Astrocyte of the cerebellum (primary cell): Measurements from ENCODE around the gene BRSK2.
"Not testable (repeated sequence)": the region's sequence is repeated elsewhere in the genome, so short reads cannot be mapped to it uniquely, and the experiment has no call there.

ENCODE experiments used
- DNase-seq: peaks from one replicate; pipeline ENCODE4 v3.0.0-alpha.2; 2011; ENCODE audit warnings: low read depth
- H3K4me3 ChIP-seq: 2 replicates; pipeline ENCODE4 v1.5.1; 2011; ENCODE audit warnings: mild to moderate bottlenecking, low read depth, low read length, moderate library complexity
- CTCF ChIP-seq: IDR thresholded peaks from 2 replicates; pipeline ENCODE4 v1.5.1; 2012; ENCODE audit warnings: low read length, low read depth, moderate library complexity, mild to moderate bottlenecking; ENCODE audit errors: missing control alignments
- in situ Hi-C: cut with HindIII; loops from 2 replicates; pipeline ENCODE4 v1.10.0; 2017; ENCODE audit warnings: low sequenced_read_pairs

BRSK2 gene

GRCh38 chr11:1409108-1409851, 19.5 kb downstream of the BRSK2 start:
- in situ Hi-C loops: no loop called here
- TF ChIP-seq CTCF: no peak
- H3K4me3 ChIP-seq: no peak overlapping the region
- no peak for DNase-seq

- H3K4me3 ChIP-seq, in situ Hi-C loops, DNase-seq: not testable (repeated sequence)
Measured at GRCh38 chr11:1409852-1410125, 20.1 kb downstream of the BRSK2 start.

GRCh38 chr11:1410366-1411291, 20.9 kb downstream of the BRSK2 start:
- no peak for TF ChIP-seq CTCF
- no peak for DNase-seq
- in situ Hi-C loops: no loop called here
- H3K4me3 ChIP-seq: no peak overlapping the region

- no peak for DNase-seq
- in situ Hi-C loops: no loop called here
- H3K4me3 ChIP-seq: no peak overlapping the region
- no peak for TF ChIP-seq CTCF
Measured at GRCh38 chr11:1411301-1411700, 21.6 kb downstream of the BRSK2 start.

- DNase-seq, in situ Hi-C loops, H3K4me3 ChIP-seq: not testable (repeated sequence)
Measured at GRCh38 chr11:1411739-1412138, 22.0 kb downstream of the BRSK2 start.

- in situ Hi-C loops: no loop called here
- no peak for TF ChIP-seq CTCF
- H3K4me3 ChIP-seq: no peak overlapping the region
- no peak for DNase-seq
Measured at GRCh38 chr11:1412377-1413095, 22.8 kb downstream of the BRSK2 start.

- in situ Hi-C loops: no loop called here
- no peak overlapping the region for H3K4me3 ChIP-seq
- no peak for DNase-seq
- no peak for TF ChIP-seq CTCF
Measured at GRCh38 chr11:1414650-1415049, 24.9 kb downstream of the BRSK2 start.
